ENCODE results near the gene DTNBP1. TPM values are rescaled to one million over a fixed set of nuclear protein-coding genes. Genes with fewer than 3 reads are reported as not detected.

Gene DTNBP1
- total and polyA plus RNA-seq, 2 of the 8 experiments (the other 6 are each of a cell fraction or from before 2014, with no cell fraction given) = 13.5 to 22.1 TPM

DNA sequence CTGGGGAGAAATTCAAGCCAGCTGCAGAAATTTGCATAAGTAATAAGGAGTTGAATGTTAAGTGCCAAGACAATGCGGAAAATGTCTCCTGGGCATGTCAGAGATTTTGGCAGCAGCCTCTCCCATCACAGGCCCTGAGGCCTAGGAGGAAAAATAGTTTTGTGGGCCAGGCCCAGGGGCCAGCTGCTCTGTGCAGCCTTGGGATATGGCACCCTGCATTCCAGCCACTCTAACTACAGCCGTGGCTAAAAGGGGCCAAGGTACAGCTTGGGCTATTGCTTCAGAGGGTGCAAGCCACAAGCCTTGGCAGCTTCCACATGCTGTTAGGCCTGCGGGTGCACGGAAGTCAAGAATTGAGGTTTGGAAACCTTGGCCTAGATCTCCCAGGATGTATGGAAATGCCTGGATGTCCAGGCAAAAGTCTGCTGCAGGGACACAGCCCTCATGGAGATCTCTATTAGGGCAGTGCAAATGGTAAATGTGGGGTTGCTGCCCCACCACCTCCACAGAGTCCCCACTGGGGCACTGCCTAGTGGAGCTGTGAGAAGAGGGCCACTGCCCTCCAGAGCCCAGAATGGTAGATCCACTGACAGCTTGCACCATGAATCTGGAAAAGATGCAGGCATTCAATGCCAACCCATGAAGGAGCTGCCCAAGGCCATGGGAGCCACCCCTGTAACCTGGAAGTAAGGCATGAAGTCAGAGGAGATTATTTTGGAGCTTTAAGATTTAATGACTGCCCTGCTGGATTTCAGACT is 126.5 kb downstream of the DTNBP1 start (continued):
- no peak for TF ChIP-seq CHD7 (IDR thresholded peaks at IDR 0.05; ENCODE audit: insufficient replicate concordance, low read length)
- no peak for TF ChIP-seq RNF2 (IDR thresholded peaks at IDR 0.05; ENCODE audit: borderline replicate concordance, low read depth, low read length, missing control alignments, poor library complexity, severe bottlenecking)
- no peak for TF ChIP-seq SIX5 (IDR thresholded peaks at IDR 0.05; ENCODE audit: low read depth, low read length)
- no peak for TF ChIP-seq RAD21 (IDR thresholded peaks at IDR 0.05 in 1 of 2, conservative IDR thresholded peaks at IDR 0.05 in 1 of 2; ENCODE audit: low read depth in 2 of 2, low read length in 2 of 2)
- TF ChIP-seq KDM4A (IDR thresholded peaks at IDR 0.05; ENCODE audit: low read depth, low read length, severe bottlenecking) = no peak
- no peak for TF ChIP-seq JUND (IDR thresholded peaks at IDR 0.05; ENCODE audit: low read length)
- TF ChIP-seq, protein P1, sequence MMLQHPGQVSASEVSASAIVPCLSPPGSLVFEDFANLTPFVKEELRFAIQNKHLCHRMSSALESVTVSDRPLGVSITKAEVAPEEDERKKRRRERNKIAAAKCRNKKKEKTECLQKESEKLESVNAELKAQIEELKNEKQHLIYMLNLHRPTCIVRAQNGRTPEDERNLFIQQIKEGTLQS (IDR thresholded peaks at IDR 0.05; ENCODE audit: insufficient read depth, low read depth, low read length) = no peak
- no peak for TF ChIP-seq CHD2 (IDR thresholded peaks at IDR 0.05; ENCODE audit: low read length)
